Neural cell (in vitro differentiated cells): ENCODE measurements around the gene DCANP1.

Experiments used
- EZH2 ChIP-seq: fragments of 200-600, 300-800 bp; shearing (Covaris generic), sonication (generic); IDR thresholded peaks from 2 replicates; pipeline ENCODE4 v1.6.1; 2014; ENCODE audit warnings: antibody characterized with exemption, low read length, borderline replicate concordance, mild to moderate bottlenecking; ENCODE audit not compliant: insufficient read depth, poor library complexity, severe bottlenecking
- TF ChIP-seq, protein P1 (sequence below): fragments of 450-650 bp; IDR thresholded peaks from 2 replicates; pipeline ENCODE4 v1.5.1; 2014; ENCODE audit warnings: antibody characterized with exemption, mild to moderate bottlenecking, moderate library complexity; ENCODE audit not compliant: poor library complexity, severe bottlenecking
- TF ChIP-seq, protein P2 (sequence below): IDR thresholded peaks from 2 replicates; pipeline ENCODE4 v1.6.1; 2012; ENCODE audit warnings: borderline replicate concordance

DNA sequence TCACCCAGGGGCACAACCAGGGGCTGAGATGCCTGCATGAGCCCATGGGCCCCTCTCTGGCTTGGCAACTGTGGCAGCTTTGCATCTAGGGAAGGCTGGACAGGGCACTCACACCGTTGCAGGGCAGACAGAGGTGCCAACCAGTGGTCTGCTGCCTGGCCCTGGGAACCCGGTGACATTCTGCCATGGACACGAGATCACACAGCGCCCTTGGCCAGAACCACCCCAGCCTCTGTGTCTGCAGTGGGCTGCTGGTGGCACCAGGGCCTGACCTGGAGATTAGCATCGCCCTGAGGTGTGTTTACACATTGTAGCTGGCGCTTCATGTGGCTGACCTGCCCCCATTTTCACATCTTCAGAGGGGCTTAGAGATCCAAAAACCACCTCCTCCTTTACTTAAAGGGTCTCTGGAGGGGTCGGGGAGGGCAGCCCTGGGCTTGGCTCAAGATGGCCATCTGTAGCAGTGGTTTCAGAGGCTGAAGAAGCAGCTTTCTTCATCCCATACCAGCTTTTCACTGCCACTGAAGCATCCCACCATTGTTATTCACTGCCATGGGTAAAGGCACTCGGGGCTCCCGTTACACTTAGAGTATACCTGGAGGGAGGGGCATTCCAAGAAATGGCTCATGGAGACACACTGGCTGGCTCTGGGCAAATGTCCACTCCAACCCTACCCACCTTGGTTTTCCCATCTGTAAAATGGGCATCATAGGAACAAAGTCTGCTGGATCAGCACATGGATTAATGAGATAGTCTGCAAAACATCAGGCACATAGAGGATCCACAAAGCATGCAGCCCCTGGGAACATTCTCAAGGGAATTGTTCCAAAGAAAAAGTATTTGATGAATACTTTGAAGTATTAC lies 11.4 kb downstream of the DCANP1 start:
- TF ChIP-seq, protein P1, sequence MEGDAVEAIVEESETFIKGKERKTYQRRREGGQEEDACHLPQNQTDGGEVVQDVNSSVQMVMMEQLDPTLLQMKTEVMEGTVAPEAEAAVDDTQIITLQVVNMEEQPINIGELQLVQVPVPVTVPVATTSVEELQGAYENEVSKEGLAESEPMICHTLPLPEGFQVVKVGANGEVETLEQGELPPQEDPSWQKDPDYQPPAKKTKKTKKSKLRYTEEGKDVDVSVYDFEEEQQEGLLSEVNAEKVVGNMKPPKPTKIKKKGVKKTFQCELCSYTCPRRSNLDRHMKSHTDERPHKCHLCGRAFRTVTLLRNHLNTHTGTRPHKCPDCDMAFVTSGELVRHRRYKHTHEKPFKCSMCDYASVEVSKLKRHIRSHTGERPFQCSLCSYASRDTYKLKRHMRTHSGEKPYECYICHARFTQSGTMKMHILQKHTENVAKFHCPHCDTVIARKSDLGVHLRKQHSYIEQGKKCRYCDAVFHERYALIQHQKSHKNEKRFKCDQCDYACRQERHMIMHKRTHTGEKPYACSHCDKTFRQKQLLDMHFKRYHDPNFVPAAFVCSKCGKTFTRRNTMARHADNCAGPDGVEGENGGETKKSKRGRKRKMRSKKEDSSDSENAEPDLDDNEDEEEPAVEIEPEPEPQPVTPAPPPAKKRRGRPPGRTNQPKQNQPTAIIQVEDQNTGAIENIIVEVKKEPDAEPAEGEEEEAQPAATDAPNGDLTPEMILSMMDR = no peak
- TF ChIP-seq, protein P2, sequence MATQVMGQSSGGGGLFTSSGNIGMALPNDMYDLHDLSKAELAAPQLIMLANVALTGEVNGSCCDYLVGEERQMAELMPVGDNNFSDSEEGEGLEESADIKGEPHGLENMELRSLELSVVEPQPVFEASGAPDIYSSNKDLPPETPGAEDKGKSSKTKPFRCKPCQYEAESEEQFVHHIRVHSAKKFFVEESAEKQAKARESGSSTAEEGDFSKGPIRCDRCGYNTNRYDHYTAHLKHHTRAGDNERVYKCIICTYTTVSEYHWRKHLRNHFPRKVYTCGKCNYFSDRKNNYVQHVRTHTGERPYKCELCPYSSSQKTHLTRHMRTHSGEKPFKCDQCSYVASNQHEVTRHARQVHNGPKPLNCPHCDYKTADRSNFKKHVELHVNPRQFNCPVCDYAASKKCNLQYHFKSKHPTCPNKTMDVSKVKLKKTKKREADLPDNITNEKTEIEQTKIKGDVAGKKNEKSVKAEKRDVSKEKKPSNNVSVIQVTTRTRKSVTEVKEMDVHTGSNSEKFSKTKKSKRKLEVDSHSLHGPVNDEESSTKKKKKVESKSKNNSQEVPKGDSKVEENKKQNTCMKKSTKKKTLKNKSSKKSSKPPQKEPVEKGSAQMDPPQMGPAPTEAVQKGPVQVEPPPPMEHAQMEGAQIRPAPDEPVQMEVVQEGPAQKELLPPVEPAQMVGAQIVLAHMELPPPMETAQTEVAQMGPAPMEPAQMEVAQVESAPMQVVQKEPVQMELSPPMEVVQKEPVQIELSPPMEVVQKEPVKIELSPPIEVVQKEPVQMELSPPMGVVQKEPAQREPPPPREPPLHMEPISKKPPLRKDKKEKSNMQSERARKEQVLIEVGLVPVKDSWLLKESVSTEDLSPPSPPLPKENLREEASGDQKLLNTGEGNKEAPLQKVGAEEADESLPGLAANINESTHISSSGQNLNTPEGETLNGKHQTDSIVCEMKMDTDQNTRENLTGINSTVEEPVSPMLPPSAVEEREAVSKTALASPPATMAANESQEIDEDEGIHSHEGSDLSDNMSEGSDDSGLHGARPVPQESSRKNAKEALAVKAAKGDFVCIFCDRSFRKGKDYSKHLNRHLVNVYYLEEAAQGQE = no peak
- TF ChIP-seq EZH2 = no peak
